ENCODE data around the gene P3H3. TPM values are rescaled to one million over a fixed set of nuclear protein-coding genes. Genes with fewer than 3 reads are reported as not detected.
A peak's percentile ranks its signal among the peaks of the same experiment; 100 is the strongest.

P3H3 gene
- total and polyA plus RNA-seq, 9 of the 15 experiments (the other 6 are each of a cell fraction or from before 2014, with no cell fraction given): 0.03 to 15.0 (median 4.8) TPM

DNA sequence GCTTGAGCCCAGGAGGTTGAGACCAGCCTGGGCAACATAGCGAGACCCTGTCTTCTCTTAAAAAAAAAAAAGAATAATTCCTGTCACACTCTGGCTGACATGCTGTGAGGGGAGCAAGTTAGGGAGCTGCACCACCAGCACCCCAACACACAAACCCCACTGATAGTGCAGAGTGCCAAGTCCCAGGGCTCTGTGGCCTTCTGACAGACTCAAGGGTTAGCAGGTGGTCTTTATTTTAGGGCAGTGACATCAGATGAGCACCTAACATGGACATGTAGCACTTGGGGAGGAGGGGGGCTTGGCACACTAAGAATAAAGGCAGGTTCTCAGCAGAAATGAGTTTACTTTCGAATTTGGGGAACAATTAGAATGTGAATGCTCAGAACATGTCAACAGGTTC, 30.6 kb downstream of the P3H3 start:
- ChIA-PET CTCF (ENCODE audit: low intra/inter-chr PET ratio) (no interaction called here), POLR2A (interaction anchor here (0.9 kb wide), 1 partner anchor 10 kb away, joined by 5 read pairs; no protein-coding TSS in a partner anchor)
- H3K9ac ChIP-seq (ENCODE audit: insufficient read depth in 1 of 2, low read depth in 2 of 2, low read length in 2 of 2): no peak overlapping the region
- no peak overlapping the region for H3K4me2 ChIP-seq (ENCODE audit: insufficient read depth, low read length)
- peaks cover 4 to 5% of the 10 kb centered on the region in 2 experiments; a peak in 3 of 5 replicates for H3K4me1 ChIP-seq (replicated peaks in 1 of 2; ENCODE audit: control insufficient read depth in 2 of 2, insufficient read depth in 2 of 2, low read length in 2 of 2)
- H3K9me1 ChIP-seq (ENCODE audit: control insufficient read depth, insufficient read depth, low read length): peaks cover 3% of the 10 kb centered on the region
- no peaks in the 10 kb centered on the region for H3K27me3 ChIP-seq (ENCODE audit: control insufficient read depth in 2 of 2, insufficient read depth in 2 of 2, low read length in 2 of 2)
- in situ Hi-C loops (cut with MboI): no loop called here
- FAIRE-seq: no peak
- TF ChIP-seq TRIM24 (IDR thresholded peaks at IDR 0.05): no peak
- no peak for TF ChIP-seq GABPB1 (CRISPR knock-in tag; IDR thresholded peaks at IDR 0.05)
- no peak for TF ChIP-seq CREBBP (IDR thresholded peaks at IDR 0.05; ENCODE audit: low read depth, low read length)
- TF ChIP-seq YBX1 (IDR thresholded peaks at IDR 0.05): no peak
- TF ChIP-seq TAF9B (IDR thresholded peaks at IDR 0.05; ENCODE audit: partially characterized antibody): no peak
- 56% methylated on average over 1 of the region's 2 CpGs for WGBS (ENCODE audit: insufficient coverage, low coverage, missing lambda C conversion rate)
- H4K20me1 ChIP-seq (replicated peaks; ENCODE audit: control insufficient read depth, insufficient read depth, low read length): no peaks in the 10 kb centered on the region
- intact Hi-C loops (cut with micrococcal nuclease): no loop called here
- no peak overlapping the region for H3K4me3 ChIP-seq
- DNase-seq (ENCODE audit: extremely low read depth in 1 of 4, low spot score in 3 of 4): no peak
- H3K79me2 ChIP-seq (ENCODE audit: control insufficient read depth, insufficient read depth, low read length): peaks cover 15% of the 10 kb centered on the region
- no peak overlapping the region for H3K27ac ChIP-seq (ENCODE audit: extremely low read depth, low read depth, low read length)
- no TSS peak for BruUV-seq (replicated peaks)
- no peaks in the 10 kb centered on the region for H3K9me3 ChIP-seq (replicated peaks; ENCODE audit: control insufficient read depth, insufficient read depth, low read depth, low read length)
- peaks cover 90% of the 10 kb centered on the region for H3K36me3 ChIP-seq (ENCODE audit: control insufficient read depth, insufficient read depth, low read length)
- no peak overlapping the region for H2AFZ ChIP-seq (ENCODE audit: low read depth, low read length)
- ATAC-seq: no peak

GRCh38 chr12:6860116-6860515, 31.9 kb downstream of the P3H3 start:
- in situ Hi-C loops (cut with MboI) (no loop called here), intact Hi-C loops (cut with micrococcal nuclease) (no loop called here)
- peaks cover 2% of the 10 kb centered on the region; the same call in 1 of the 3 replicates for H3K79me2 ChIP-seq (ENCODE audit: control insufficient read depth, insufficient read depth, low read length)
- FAIRE-seq: no peak
- no peak for DNase-seq (ENCODE audit: extremely low read depth in 1 of 4, low spot score in 3 of 4)
- H2AFZ ChIP-seq (ENCODE audit: low read depth, low read length): no peak overlapping the region
- H3K4me3 ChIP-seq: no peak overlapping the region
- 97% methylated on average over 3 of the region's 9 CpGs for WGBS (ENCODE audit: insufficient coverage, low coverage, missing lambda C conversion rate)
- H3K4me1 ChIP-seq (replicated peaks in 1 of 2; ENCODE audit: control insufficient read depth in 2 of 2, insufficient read depth in 2 of 2, low read length in 2 of 2): no peaks in the 10 kb centered on the region
- no peak overlapping the region for H3K27ac ChIP-seq (ENCODE audit: extremely low read depth, low read depth, low read length)
- peaks cover 91% of the 10 kb centered on the region for H3K36me3 ChIP-seq (ENCODE audit: control insufficient read depth, insufficient read depth, low read length)
- POLR2A ChIA-PET: interaction anchor here (0.6 to 1.1 kb wide), 2 partner anchors 9 to 45 kb away, joined by 3 read pairs; no protein-coding TSS in a partner anchor
- CTCF ChIA-PET (ENCODE audit: low intra/inter-chr PET ratio): no interaction called here
- H3K4me2 ChIP-seq (ENCODE audit: insufficient read depth, low read length): no peak overlapping the region
- no TSS peak for BruUV-seq (replicated peaks)
- no peaks in the 10 kb centered on the region for H4K20me1 ChIP-seq (replicated peaks; ENCODE audit: control insufficient read depth, insufficient read depth, low read length)
- H3K9me3 ChIP-seq (replicated peaks; ENCODE audit: control insufficient read depth, insufficient read depth, low read depth, low read length): no peaks in the 10 kb centered on the region
- no peaks in the 10 kb centered on the region for H3K9me1 ChIP-seq (ENCODE audit: control insufficient read depth, insufficient read depth, low read length)
- H3K9ac ChIP-seq (ENCODE audit: insufficient read depth in 1 of 2, low read depth in 2 of 2, low read length in 2 of 2): peak overlapping the region in 1 of 2 experiments; percentile 17; a peak in 1 of 4 replicates
- H3K27me3 ChIP-seq (ENCODE audit: control insufficient read depth in 2 of 2, insufficient read depth in 2 of 2, low read length in 2 of 2): no peaks in the 10 kb centered on the region
- ATAC-seq: no peak
- TF ChIP-seq ZNF318 (IDR thresholded peaks at IDR 0.05; ENCODE audit: borderline replicate concordance in 1 of 2, low read depth in 1 of 2): no peak

Data from K562 (cell line).